CD4-positive, alpha-beta T cell (primary cell): ENCODE data around the gene RBM8A. TPM values are rescaled to one million over a fixed set of nuclear protein-coding genes. Genes with fewer than 3 reads are reported as not detected.

Experiments used
- ATAC-seq: fragments of 200-7000 bp; cut with Tn5 transposase; one replicate; pipeline ENCODE4 v1.10.0; 2022; ENCODE audit warnings: mild to moderate bottlenecking; ENCODE audit not compliant: poor library complexity
- CTCF ChIA-PET: fragments of 350-600 bp; sonication (Branson Sonifier 250); formaldehyde crosslinking; loops from one replicate; lab custom pipeline; 2021; ENCODE audit warnings: antibody characterized with exemption, inconsistent platforms; lab: Charles Lee
- POLR2A ChIA-PET: fragments of 350-600 bp; sonication (Branson Sonifier 250); formaldehyde crosslinking; loops from one replicate; lab custom pipeline; 2021; ENCODE audit warnings: antibody characterized with exemption, inconsistent platforms; lab: Charles Lee
- DNase-seq, 14 experiments: peaks; one replicate each; pipeline ENCODE4 v3.0.0-alpha.2; 2013 to 2020; ENCODE audit warnings: mixed read lengths in 2 of 14
- H3K27ac ChIP-seq, 2 donors: one replicate each; pipeline versions ENCODE4 v1.5.1 to v1.7.0; 2013; ENCODE audit warnings: low read length in 2 of 2, low read depth in 1 of 2, mild to moderate bottlenecking in 1 of 2
- H3K27me3 ChIP-seq, 2 experiments: 1 replicate in 1 of 2; 2 replicates in 1 of 2; pipeline versions ENCODE4 v1.6.1 to v1.7.0; 2013; ENCODE audit warnings: low read length in 2 of 2, control low read depth in 1 of 2, mild to moderate bottlenecking in 1 of 2, moderate library complexity in 1 of 2; ENCODE audit not compliant: insufficient read depth in 2 of 2, control insufficient read depth in 1 of 2
- H3K36me3 ChIP-seq: one replicate; pipeline ENCODE4 v1.6.1; 2013; ENCODE audit warnings: low read length, control low read depth; ENCODE audit not compliant: insufficient read depth
- H3K4me1 ChIP-seq: one replicate; pipeline ENCODE4 v1.6.1; 2013; ENCODE audit warnings: low read length, control low read depth; ENCODE audit not compliant: insufficient read depth
- H3K4me3 ChIP-seq: one replicate; pipeline ENCODE4 v1.5.1; 2013; ENCODE audit warnings: mild to moderate bottlenecking, low read length, moderate library complexity
- H3K9me3 ChIP-seq, 2 experiments: 1 replicate in 1 of 2; 2 replicates in 1 of 2; pipeline versions ENCODE4 v1.6.1 to v1.7.0; 2013; ENCODE audit warnings: low read length in 2 of 2, mild to moderate bottlenecking in 2 of 2, control low read depth in 1 of 2, moderate library complexity in 1 of 2; ENCODE audit not compliant: control insufficient read depth in 1 of 2, insufficient read depth in 1 of 2
- H3K27ac Mint-ChIP-seq: one replicate; pipeline ENCODE4 v1.8.0; 2020; ENCODE audit warnings: mixed read lengths
- H3K27me3 Mint-ChIP-seq: one replicate; pipeline ENCODE4 v1.8.0; 2021; ENCODE audit warnings: mixed read lengths
- H3K36me3 Mint-ChIP-seq: one replicate; pipeline ENCODE4 v1.8.0; 2021; ENCODE audit warnings: low read depth, mixed read lengths
- H3K4me1 Mint-ChIP-seq: one replicate; pipeline ENCODE4 v1.8.0; 2021; ENCODE audit warnings: low read depth, mixed read lengths
- H3K4me3 Mint-ChIP-seq: one replicate; pipeline ENCODE4 v1.8.0; 2020; ENCODE audit warnings: mild to moderate bottlenecking, mixed read lengths
- H3K9me3 Mint-ChIP-seq: one replicate; pipeline ENCODE4 v1.8.0; 2020; ENCODE audit warnings: mixed read lengths
- intact Hi-C, 2 experiments: fragments of 100-400 bp; cut with DNase I in 1 of 2; cut with micrococcal nuclease in 1 of 2; formaldehyde crosslinking; loops; one replicate each; pipeline versions ENCODE4 v1.15.1 to v1.9.0; 2023 to 2025; cut with DNase I, micrococcal nuclease
- total RNA-seq, 174 experiments: library from RNA in 2 of 174; stranded (reverse) in 2 of 174; gene quantifications; one replicate each; pipeline ENCODE4 v1.2.3 and lab custom pipeline; 2021 to 2026
- TF ChIP-seq, protein P1 (sequence below): fragments of 200-600 bp; IDR thresholded peaks from one replicate; pipeline ENCODE4 v1.8.0; 2022; ENCODE audit warnings: antibody characterized with exemption, mild to moderate bottlenecking

The RBM8A gene
- total RNA-seq, 2 experiments from 2014 or later = 126 to 134 TPM

- Mint-ChIP-seq H3K36me3 (peaks cover 59% of the 10 kb centered on the region), H3K27ac (peak overlapping the region; percentile 92), H3K9me3 (no peaks in the 10 kb centered on the region), H3K4me1 (peaks cover 47% of the 10 kb centered on the region), H3K27me3 (no peaks in the 10 kb centered on the region), H3K4me3 (peak overlapping the region; percentile 94)
- TF ChIP-seq, protein P1, sequence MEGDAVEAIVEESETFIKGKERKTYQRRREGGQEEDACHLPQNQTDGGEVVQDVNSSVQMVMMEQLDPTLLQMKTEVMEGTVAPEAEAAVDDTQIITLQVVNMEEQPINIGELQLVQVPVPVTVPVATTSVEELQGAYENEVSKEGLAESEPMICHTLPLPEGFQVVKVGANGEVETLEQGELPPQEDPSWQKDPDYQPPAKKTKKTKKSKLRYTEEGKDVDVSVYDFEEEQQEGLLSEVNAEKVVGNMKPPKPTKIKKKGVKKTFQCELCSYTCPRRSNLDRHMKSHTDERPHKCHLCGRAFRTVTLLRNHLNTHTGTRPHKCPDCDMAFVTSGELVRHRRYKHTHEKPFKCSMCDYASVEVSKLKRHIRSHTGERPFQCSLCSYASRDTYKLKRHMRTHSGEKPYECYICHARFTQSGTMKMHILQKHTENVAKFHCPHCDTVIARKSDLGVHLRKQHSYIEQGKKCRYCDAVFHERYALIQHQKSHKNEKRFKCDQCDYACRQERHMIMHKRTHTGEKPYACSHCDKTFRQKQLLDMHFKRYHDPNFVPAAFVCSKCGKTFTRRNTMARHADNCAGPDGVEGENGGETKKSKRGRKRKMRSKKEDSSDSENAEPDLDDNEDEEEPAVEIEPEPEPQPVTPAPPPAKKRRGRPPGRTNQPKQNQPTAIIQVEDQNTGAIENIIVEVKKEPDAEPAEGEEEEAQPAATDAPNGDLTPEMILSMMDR = no peak
- DNase-seq (peak in 4 of 14 experiments; percentile 8 to 55 (median 28)), ATAC-seq (no peak)
- no peaks in the 10 kb centered on the region for H3K27me3 ChIP-seq
- peak overlapping the region; percentile 49 to 60 for H3K27ac ChIP-seq
- H3K4me3 ChIP-seq = peak overlapping the region; percentile 87
- peaks cover 31% of the 10 kb centered on the region for H3K4me1 ChIP-seq
- no peaks in the 10 kb centered on the region for H3K9me3 ChIP-seq
- ChIA-PET CTCF (interaction anchor here (1.4 to 1.7 kb wide), 4 partner anchors 8 to 60 kb away, joined by 3 to 9 read pairs (median 4); partner anchors contain the start of genes PIAS3 and RBM8A), POLR2A (interaction anchor here (0.7 to 4.4 kb wide), 18 partner anchors 8 to 118 kb away, joined by 3 to 84 read pairs (median 7); partner anchors contain the start of genes ANKRD34A, LIX1L, NUDT17 and PIAS3)
- intact Hi-C loops = loop anchor here (1.0 to 5.0 kb wide), 6 partner anchors 8 to 88 kb away; partner anchors contain the start of genes LIX1L (in 2 of the 2), PIAS3 (in 2 of the 2), RBM8A (in 1 of the 2) and TXNIP (in 1 of the 2)
- H3K36me3 ChIP-seq = peaks cover 31% of the 10 kb centered on the region
Observed at GRCh38 chr1:145918992-145919939, 8.0 kb downstream of the RBM8A start.

DNA sequence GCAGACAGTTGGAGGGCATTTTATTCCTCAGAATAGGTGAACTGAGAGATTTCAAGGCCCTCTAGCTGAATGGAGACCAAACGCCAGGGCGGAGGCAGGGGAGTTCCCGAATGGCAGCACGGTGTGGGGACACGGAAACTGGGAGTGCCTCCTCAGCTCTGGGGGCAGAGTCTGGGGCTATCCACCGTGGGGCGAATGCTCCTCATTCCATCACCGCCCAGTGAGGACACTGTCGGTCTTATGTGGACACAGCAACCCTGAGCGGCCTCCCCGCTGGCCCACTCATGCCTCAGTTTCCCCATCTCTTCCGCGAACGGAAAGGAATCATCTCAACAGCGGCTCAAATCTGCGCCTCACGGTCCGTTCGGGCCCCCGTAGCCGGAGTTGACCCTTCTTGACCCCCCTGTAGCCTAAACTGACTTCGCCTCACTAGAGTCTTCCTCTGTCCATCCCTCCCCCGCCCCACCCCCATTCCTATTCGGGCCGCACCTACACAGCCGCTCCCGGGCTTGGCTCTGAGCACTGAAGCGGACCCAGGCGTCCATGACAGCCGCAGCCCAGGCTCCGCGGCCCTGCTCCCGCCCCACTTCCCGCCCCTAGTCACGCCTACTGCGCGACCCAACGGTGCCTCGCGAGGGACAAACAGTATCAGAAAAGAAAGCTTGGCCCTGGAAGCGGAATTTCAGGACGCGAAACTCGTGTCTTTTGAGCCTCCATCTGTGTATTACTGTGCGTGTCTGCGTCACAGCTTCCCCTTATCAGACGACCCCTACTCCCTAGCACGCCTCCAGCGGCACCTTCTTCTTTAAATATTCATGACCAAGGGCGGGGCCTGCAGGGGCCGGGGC lies 8.9 kb downstream of the RBM8A start, which contains the start of gene PEX11B:
Gene PEX11B (minus strand): TSS at position 574 of the 848 bp plus-strand sequence. CDS start 29 bp downstream, at position 545.
- Mint-ChIP-seq H3K4me1 (peaks cover 47% of the 10 kb centered on the region), H3K4me3 (peak within 1 kb of the TSS; percentile 94)

More for the DNA sequence above, 8.9 kb downstream of the RBM8A start, which contains the start of gene PEX11B:
- H3K4me3 ChIP-seq = peak within 1 kb of the TSS; percentile 87
- peak within 1 kb of the TSS; percentile 52 to 60 for H3K27ac ChIP-seq
- H3K27me3 Mint-ChIP-seq = no peaks in the 10 kb centered on the region
- no peaks in the 10 kb centered on the region for H3K9me3 ChIP-seq
- H3K9me3 Mint-ChIP-seq = no peaks in the 10 kb centered on the region
- intact Hi-C loops = loop anchor here (1.0 to 5.0 kb wide), 6 partner anchors 9 to 89 kb away; partner anchors contain the start of genes LIX1L (in 2 of the 2), PIAS3 (in 2 of the 2), RBM8A (in 1 of the 2) and TXNIP (in 1 of the 2)
- peaks cover 31% of the 10 kb centered on the region for H3K4me1 ChIP-seq
- H3K27ac Mint-ChIP-seq = peak within 1 kb of the TSS; percentile 92
- H3K36me3 ChIP-seq = peaks cover 26% of the 10 kb centered on the region
- TF ChIP-seq, protein P1 = no peak
- peaks cover 65% of the 10 kb centered on the region for H3K36me3 Mint-ChIP-seq
- CTCF ChIA-PET = interaction anchor here (0.5 to 1.7 kb wide), 6 partner anchors 9 to 83 kb away, joined by 3 to 9 read pairs (median 3); partner anchors contain the start of genes NUDT17, PIAS3 and RBM8A
- peak; percentile 90 for ATAC-seq
- DNase-seq = peak; percentile 87 to 96 (median 92)
- no peaks in the 10 kb centered on the region for H3K27me3 ChIP-seq
- POLR2A ChIA-PET = interaction anchor here (0.7 to 4.4 kb wide), 18 partner anchors 9 to 118 kb away, joined by 3 to 84 read pairs (median 7); partner anchors contain the start of genes ANKRD34A, LIX1L, NUDT17 and PIAS3
